ENCODE data around the gene TMEM170A.
"Not testable (repeated sequence)": the region's sequence is repeated elsewhere in the genome, so short reads cannot be mapped to it uniquely, and the experiment has no call there.

TMEM170A gene

DNA sequence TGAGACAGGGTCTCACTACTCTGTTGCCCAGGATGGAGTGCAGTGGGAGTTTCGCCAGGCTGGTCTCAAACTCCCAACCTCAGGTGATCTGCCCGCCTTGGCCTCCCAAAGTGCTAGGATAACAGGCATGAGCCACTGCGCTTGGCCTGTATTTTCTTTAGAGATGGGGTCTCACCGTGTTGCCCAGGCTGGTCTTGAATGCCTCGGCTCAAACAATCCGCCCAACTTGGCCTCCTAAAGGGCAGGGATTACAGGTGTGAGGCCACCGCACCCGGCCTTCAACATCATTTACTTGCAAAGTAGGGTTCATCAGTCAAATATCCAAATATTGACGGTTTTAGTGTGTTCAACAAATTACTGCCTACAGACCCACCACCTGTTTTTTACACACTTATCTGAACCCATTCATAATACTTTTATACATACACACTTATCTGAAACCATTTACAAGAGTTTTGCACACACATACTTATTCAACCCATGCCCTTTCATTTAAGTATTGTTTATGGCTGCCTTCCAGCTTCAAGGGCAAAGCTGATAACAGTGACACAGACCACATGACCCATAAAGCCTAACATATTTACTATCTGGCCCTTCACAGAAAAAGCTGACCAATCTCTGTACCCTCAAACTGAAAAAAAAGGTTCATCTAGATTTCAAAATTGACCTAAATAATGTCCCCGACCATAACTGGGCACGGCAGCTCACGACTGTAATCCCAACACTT is 11.9 kb downstream of the TMEM170A start:
- no peak for DNase-seq

DNA sequence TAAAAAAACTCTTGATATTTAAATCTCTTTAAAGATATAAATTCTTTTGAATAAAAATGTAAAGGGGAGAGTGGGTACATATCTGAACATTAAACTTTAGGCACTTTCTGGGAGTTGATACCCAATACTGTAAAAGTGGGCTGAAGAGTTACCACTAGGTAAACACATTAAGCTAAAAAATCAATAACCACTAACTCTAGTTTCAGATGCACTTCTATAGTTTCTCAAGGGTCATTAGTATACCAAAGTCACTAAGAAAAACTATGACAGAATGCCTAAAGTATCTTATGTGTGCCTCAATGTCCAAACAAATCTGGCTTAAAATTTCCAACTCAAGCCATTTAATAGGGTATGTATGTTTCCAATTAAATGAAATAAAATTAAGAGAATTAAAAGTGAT is 18.1 kb downstream of the TMEM170A start:
- no peak for DNase-seq

DNA sequence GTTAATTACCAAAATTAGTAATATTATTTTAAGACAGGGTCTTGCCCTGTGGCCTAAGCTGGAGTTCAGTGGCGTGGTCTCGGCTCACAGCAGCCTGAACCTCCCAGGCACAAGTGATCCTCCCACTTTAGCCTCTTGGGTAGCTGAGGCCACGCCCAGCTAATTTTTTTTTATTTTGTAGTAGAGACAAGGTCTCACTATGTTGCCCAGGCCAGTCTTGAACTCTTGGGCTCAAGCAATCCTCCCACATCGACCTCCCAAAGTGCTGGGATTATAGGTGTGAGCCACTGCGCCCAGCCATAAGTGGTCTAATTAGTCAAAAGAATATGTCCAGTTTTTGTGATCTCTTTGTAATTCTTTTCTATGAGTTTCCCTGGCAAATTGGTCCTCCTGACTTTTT is 19.2 kb downstream of the TMEM170A start:
- DNase-seq, result no peak

DNA sequence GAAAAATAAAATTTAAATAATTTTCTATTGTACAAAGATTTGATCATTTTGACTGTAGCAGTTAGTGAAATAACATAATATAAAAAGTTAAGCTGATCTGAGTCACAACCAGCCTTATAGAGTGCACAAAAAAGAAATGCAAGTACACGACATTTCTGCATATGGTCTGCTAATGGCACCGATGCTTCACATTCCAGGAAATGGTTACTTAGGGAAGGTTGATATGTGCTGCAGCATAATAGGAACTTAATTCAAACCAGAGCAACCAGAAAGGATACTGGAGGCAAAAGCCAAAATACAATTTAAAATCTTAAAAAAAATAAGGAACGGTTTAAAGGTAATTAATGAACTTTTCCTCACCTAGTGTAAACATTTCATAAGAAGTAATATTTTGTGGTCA is 21.2 kb downstream of the TMEM170A start:
- no peak for DNase-seq

DNA sequence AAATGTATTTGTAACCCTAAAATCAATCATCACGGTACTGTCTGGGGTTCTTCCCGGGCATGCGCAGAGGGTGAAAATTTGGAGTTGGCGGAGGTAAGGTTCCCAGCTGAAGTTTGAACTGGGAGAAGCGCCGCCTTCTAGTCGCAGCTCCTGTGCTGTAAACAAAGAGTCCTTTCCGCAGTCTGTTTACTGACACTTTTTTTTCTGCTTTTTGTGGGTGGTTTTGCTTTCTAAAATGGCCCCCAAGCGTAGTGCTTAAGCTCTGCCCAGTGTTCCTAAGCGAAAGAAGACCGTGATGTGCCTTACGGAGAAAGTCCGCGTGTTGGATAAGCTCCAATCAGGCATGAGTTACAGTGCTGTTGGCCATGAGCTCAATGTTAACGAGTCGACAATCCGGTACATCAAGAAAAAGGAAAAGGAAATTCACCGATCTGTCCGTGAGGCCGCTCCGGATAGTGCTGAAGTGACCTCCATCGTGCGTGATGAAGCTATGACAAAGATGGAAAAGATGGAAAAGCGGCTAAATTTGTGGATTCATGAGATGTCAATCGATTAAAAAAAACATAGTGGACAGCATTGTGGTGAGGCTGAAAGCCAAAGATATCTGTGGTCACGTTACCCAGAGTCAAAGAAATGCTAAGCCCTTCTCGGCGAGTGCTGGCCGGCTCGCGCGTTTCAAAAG is 30.6 kb downstream of the TMEM170A start:
- no peak for DNase-seq

DNA sequence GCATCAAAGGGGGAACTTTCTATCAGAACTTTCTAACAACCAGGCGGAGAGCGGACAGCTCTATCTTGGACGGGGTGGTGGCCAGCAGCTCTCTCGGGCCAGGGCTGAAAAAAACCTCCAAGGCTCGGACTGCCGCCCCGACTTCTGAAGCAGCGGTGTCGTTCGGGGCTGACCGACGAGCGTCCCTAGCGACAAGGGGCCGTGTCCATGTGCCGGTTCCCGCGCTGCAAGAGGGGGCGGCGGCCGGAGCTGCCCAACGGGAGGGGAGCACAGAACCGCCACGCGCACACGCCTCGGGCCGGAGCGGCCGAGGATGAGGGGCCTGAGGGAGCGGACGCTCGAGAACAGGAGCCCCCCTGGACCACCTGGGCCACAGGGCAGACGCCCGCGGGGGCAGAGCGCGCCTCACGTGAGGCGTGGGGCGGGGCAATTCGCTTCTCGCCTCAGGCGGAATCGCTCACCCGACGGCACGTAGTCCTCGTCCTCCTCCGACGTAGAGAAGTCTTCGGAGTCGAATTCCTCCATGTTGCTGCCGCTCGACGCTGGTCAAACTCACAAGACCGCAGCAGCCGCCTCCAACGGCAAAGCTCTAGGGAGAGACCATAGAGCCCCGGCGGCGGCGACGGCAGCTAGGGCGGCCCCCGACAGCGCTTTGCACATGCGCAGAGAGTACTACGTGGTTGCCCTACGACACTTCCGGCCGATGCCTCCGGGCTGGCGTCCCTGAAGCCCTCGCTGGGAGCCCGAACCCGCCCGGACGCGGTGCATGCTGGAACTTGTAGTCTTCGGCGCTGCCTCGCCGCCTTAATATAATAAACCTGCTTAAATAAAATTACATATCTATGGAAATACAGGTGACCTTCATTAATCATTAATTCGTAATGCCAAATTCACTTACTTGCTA is 31.4 kb downstream of the TMEM170A start, which contains the start of gene CFDP1:
CFDP1 (minus strand) TSS at position 676 of the 904 bp plus-strand sequence; CDS start at position 525, 151 bp downstream.
- DNase-seq, result peak; percentile 75

DNA sequence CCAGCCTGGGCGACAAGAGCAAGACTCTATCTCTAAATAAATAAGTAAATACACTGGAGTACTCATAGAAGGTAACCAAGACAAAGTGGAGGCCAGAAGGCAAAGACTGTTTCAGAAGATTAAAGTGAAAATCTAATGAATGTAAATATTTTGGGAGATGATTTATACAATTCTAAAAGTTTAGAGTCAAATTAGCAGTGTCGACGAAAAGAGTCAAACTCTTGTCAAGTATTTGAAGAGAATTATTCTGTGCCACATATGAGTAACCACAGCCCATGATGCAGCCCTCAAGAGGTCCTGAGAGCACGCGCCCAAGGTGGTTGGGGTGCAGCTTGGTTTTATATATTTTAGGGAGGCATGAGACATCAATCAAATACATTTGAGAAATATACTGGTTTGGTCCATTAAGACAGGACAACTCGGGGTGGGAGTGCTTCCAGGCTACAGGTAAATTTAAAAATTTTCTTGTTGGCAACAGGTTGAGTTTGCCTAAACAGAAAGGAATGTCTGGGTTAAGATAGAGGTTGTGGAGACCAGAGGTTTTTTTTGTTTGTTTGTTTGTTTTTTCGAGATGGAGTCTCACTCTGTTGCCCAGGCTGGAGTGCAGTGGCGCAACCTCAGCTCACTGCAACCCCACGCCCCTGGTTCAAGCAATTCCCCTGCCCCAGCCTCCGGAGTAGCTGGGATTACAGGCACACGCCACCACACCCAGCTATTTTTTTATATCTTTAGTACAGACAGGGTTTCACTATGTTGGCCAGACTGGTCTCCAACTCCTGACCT is 34.7 kb downstream of the TMEM170A start:
- no peak for DNase-seq

DNA sequence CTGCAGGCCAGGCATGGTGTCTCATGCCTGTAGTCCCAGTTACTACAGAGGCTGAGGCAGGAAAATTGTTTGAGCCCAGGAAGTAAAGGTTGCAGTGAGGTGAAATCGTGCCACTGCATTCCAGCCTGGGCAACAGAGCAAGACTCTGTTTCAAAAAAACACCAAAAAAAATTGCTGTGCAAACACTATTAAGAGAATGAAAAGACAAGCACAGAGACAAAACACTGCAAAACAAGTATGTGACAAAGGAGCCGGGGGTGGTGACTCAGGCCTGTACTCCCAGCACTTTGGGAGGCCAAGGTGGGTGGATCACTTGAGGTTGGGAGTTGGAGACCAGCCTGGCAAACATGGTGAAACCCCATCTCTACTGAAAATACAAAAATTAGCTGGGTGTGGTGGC is 38.0 kb downstream of the TMEM170A start:
- not testable (repeated sequence) for DNase-seq

DNA sequence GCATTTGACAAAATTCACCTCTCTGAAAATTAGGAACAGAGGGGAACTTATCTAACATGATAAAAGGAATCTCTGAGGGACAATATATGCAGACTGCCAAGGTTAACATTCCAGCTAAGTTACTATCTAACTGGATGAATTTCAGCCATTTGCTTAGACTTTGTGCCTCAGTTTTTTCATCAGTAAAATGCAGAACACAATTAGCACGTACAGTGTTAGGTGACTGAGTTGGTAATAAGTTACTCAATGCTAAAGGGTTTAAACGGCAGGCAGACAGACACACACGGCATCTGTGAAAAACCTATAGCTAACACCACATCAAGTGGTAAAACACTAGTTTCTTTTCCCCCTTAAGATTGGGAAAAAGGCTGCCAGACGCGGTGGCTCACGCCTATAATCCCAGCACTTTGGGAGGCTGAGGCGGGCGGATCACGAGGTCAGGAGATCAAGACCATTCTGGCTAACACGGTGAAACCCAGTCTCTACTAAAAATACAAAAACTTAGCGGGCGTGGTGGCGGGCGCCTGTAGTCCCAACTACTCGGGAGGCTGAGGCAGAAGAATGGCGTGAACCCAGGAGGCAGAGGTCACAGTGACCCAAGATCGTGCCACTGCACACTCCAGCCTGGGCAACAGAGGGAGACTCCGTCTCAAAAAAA is 40.3 kb downstream of the TMEM170A start:
- DNase-seq, result not testable (repeated sequence)

DNA sequence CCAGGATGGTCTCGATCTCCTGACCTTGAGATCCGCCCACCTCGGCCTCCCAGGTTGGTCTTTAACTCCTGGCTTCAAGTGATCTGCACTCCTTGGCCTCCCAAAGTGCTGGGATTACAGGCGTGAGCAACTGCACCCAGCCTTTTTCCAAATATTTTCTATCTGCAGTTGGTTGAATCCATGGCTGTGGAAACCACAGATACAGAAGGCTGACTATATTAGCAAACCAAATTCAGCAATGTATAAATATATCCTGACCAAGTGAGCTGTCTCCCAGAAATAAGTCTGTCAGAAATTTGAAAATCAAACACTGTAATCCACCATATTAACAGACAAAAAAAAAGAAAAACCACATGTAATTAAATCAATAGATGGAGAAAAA is 40.8 kb downstream of the TMEM170A start:
- DNase-seq, result no peak

DNA sequence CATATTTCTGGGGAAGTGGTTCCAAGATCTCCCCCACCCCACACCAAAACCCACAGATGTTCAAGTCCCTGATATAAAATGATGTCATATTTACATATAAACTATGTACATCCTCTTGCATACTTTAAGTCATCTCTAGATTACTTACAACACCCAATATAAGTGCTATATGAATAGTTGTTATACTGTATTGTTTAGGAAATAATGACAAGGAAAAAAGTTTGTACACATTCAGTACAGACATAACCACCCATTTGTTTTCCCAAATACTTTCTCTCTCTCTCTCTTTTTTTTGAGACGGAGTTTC is 42.7 kb downstream of the TMEM170A start:
- no peak for DNase-seq

DNA sequence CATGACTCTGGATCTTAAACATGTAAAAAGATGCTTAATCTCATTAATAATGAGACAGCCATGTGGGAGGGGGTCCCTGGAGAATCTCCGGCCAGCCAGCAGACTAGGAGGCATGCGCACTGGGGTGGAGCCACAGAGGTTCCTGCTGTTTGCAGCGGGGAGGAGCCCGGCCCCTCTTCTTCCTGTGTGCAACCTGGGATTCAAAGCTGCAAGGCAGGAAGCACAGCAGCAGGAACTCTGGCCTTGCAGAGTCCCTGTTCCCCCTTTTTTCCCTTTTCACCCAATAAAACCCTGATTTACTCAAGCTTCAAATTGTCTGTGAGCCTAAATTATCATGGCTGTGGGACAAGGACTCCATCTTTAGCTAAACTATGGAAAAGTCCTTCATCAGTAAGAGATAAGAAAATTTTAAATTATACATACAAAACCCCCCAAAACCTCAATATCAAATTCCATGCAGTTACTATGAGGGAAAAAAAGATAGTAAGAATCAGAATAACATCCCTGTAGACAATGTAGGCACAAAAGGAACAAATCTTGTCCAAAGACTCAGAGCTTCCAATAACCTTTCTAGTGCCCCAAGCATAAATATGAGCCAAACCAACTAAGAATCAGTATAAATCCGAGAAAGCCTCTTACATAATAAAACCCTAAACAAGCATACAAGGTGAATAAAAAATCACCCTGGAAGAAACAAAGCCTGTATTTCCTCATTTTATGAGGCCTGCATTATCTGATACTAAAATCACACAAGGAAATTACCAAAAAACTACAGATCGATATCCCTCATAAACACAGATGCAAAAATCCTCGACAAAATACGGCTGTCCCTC is 43.3 kb downstream of the TMEM170A start:
- no peak for DNase-seq

DNA sequence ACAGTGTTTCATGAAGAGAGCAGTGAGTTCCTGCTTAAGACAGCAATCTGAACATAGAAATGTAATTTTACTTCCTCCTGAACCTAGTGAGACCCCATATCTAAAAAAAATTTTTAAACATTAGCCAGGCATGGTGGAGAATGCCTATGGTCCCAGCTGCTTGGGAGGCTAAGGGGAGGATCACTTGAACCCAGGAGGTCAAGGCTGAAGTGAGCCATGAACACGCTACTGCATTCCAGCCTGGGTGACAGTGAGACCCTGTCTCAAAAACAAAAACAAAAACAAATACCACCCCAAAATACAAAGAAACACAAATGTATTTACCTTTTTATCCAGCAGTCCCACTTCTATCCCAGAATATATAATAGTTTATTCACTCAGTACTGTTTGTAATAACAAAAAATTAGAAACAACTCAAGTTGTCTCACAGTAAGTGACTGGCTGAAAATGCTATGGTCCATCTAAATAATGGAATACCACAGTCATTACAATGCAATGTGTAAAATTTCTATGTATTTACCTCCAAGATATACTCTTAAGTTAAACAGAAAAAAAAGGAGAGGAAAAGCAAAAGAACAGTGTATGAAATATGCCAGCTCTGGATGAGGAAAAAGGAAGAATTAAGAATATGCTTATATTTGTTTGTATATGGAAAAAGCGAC is 47.5 kb downstream of the TMEM170A start:
- DNase-seq, result no peak

DNA sequence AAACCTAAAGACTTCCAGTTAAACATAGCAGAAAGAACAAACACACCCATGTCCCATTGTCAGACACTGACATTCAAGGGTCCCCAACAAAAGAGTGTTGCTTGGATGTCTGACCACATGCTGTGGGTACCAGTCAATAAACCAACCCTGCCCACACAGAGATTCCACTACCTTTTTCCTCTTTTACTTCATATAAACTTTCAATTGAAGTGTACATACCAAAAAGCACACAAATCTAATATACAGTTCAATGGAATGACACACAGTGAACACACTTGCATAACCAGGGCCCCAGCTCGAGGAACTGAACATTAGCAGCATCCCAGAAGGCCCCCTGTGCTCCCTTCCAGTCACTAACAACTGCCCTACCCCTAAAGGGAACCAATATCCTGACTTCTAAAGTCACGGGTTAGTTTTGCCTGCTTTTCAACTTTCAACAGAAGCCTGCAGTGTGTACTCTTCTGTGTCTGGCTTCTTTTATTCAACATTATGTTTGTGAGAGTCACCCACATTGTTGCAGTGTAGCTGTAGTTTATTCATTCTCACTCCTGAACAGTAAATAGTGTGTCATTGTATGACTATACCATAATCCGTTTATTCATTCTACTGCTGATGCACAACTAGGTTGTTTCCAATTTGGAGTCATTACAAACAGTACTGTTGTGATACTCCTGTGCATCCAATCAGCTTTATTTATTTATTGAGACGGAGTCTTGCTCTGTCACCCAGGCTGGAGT is 49.2 kb downstream of the TMEM170A start:
- no peak for DNase-seq

DNA sequence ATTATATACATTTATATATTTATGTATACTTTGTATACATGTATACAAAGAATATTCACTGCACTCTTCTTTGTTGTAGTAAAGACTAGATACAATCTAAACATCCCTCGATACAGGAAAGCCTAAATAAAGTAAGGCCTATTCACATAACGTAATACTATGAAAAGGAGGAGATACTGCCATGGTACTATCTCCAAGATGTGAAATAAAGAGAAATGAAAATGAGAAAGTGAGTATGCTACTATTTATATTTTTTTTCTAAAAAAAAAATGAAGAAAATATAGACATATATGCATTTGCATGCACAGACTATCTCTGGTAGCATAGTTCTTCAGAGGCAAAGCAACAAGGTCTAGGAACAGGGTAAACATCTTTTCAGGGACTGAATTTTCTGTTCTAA is 50.5 kb downstream of the TMEM170A start:
- no peak for DNase-seq

DNA sequence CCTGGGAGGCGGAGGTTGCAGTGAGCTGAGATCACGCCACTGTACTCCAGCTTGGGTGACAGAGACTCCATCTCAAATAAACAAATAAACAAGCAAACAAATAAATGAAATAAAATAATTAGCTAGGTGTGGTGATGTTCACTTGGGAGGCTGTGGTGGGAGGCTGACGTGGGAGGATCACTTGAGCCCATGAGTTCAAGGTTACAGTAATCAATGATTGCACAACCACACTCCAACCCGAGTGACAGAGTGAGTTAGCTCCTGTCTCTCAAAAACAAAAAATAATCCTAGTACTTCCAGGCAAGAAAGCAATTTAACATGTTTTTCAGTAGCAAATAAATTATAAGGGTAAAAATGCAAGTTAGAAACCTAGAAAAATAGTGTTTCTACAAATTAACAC is 57.5 kb downstream of the TMEM170A start:
- DNase-seq, result no peak

DNA sequence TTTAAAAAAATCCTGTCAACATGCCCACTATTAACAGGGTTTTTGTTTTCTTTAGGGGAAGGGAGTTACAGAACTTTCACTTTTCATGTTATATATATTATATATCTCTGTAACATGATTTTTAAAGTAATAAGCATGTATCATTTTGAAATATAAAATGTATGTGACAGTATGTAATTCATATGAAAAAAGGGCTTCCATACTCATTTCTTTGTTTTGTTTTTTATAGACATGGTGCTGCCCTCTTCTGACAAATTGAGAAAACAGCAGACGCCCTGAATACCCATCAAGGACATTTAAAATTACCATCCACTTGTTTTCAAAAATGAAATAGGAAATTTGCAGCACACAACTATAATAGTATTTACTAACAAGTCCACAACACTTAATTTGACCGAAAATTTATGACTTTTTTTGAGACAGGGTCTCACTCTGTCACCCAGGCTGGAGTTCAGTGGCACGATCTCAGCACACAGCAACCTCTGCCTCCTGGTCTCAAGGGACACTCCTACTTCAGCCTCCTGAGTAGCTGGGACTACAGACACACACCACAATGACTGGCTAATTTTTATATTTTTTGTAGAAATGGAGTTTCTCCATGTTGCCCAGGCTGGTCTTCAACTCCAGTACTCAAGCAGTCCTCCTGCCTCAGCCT is 61.5 kb downstream of the TMEM170A start:
- no peak for DNase-seq

DNA sequence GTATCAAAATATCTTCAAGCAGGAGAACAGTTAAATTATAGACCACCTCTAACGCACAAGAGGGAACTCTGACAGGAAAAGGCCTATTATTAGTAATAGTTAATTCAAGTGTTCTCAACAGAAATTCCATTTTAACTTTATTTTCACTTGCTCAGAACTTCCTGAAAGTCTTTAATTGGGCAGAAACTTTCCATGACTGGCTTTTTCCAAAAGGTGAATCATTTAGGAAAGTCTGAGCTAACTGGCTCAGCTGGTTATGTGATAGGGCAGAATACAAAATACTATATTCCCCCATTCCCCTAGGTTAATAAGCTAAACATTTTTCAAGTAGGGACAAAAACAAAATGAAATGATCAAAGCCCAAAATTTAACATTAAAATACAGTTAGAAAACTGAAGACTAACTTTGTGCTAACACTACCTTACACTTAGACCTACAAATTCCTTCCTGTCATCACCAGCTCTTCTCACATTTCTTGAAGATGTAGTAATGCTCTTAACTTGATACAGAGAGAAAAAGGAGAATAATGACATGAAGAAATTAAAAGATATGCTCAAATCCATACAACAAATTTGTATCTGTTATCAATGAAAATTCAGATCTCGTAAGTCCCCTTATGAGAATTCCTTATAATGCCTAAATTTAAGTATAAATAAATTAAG is 62.2 kb downstream of the TMEM170A start:
- no peak for DNase-seq

DNA sequence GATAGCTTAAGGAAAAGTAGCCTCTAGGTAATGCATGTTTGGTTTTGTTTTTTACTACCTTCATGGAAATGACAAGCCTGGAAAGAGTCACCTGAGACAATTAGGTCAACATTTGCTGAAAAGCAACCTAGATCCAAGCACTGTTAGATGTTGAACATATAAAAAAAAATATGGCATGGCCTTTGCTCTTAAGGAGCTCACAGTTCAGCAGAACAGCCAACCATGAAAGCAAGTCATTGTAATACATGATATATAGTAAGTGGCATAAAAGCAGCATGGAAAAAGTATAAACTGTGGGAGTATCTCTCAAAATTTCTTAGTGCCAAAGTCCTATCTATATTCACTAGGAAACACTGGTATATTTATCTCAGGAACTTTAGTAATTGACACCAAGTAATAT is 62.8 kb downstream of the TMEM170A start:
- DNase-seq, result no peak

Data from cortex of kidney (tissue), 1 donor.